GM21825 (cell line): ENCODE results near the gene TMEM106A.
"Not testable (repeated sequence)": the region's sequence is repeated elsewhere in the genome, so short reads cannot be mapped to it uniquely, and the experiment has no call there.

Source experiments
- ATAC-seq: cut with Tn5 transposase; IDR thresholded peaks from one replicate; pipeline ENCODE4 v1.9.1; 2021; ENCODE audit warnings: mild to moderate bottlenecking, moderate library complexity; ENCODE audit not compliant: unreplicated experiment

TMEM106A gene, protein sequence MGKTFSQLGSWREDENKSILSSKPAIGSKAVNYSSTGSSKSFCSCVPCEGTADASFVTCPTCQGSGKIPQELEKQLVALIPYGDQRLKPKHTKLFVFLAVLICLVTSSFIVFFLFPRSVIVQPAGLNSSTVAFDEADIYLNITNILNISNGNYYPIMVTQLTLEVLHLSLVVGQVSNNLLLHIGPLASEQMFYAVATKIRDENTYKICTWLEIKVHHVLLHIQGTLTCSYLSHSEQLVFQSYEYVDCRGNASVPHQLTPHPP

DNA sequence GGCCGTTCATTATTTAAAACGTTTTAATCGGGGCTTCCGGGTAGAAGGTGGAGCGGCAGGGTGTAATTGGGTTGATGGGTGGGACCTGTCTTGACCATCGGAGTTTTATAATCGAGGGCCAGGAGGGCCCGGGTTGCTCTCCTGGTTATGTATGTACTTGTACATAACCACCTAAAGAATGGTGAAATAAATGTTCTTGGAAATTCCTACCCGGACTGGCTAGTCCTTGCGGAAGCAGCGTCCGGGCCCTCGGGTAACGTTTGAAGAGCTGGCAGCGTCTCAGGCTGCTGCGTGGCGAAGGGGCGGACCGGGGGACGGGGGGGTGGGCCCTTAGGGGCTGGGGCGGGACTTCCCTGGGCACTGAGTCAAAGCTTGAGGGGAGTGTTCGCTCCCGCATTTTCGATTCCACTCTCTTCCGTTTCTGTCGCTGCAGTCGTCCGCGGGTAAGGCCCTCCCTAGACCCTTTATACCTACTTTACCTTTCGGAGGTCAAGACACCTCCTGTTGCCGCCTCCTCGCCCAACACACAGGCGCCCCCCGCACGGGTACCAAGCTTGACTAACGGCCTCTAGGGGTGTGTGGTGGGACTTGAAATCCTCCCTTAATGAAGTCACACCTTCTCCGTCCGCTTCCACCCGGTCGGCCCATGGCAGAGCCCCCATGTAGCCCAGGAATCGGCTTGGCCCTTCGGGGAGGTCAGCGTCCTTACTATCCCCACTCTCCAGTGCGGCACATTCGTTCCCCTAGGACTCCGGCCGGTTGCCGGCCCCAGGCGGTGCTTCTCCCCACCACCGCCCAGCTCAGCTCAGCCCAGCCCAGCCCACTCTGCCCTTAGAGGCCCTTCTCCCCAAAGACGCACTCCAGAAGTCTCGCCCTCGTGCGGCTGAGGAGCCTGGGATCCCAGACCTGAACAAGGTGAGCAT, at the start of gene TMEM106A:
TSS of gene TMEM106A (plus strand) at position 396 of the 923 bp plus-strand sequence. CDS start 1,167 bp downstream, outside the sequence.
- peak; percentile 68 for ATAC-seq

DNA sequence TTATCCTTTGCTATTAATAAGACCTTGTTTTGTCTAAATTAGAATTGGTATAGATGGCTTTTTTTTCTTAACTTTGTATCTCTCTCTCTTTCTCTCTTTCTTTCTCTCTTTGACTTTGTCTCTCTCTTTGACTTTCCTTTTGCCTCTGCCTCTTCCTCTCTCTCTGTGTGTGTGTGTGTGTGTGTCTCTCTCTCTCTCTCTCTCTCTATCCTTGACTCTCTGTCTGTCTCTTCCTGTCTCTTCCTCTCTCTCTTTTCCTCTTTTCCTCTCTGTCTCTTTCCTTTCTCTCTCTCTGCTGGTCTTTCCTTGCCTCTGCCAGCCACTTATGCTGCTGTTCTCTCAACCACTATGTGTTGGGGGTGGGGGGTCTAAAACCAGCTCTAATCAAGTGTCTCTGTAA, 45.7 kb upstream of the TMEM106A start:
- not testable (repeated sequence) for ATAC-seq

DNA sequence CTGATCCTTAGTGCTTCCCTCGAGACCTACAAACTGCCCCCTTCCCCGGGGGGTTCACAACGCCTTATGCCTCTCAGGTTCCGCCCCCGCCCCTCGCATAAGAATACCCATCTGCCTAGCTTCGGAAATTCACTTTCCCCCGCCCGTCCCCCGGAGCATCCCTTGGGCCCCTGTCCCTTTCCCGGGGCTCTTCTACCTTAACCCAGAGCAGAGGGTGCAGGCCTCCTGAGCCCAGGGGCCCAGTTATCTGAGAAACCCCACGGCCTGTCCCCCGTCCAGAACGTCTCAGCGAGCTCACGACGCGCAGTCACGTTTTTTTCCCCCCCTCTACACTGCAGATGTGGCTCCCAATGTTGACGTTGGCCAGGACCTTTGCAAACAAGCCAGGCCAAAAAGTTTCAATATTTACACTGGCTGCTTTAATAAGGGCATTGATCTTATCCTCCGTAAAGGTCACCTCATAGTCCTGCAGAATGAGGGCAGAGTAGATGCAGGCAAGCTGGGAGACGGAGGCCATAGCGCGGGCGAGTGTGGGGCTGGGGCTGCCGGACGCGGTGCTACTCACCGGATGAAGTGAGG, 42.0 kb upstream of the TMEM106A start:
- ATAC-seq = peak; percentile 17

DNA sequence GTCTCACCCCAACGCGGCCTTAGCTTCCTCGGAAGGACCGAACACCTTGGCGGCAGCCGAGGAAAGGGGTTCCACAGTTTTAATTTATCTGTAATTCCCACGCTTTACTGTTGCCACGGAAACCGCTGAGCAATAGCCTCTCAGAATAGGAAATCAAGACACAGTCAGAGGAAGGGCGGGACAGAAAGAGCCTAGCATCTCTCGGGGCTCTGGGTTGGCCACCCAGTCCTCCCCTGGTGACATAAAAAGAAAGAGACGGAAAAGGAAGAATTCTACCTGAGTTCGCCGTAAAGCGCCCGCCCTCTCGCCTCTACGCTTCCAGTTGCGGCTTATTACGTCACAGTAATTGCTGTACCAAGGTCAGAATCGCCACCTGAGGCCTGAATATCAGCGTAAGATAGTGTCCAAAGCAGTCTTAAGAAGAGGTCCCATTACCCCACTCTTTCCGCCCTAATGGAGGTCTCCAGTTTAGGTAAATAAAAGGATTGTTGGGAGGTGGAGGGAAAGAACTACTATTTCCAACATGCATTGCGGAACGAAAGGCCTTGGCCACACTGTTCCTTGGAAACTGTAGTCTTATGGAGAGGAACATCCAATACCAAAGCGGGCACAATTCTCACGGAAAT, 41.4 kb upstream of the TMEM106A start:
- peak; percentile 53 for ATAC-seq

DNA sequence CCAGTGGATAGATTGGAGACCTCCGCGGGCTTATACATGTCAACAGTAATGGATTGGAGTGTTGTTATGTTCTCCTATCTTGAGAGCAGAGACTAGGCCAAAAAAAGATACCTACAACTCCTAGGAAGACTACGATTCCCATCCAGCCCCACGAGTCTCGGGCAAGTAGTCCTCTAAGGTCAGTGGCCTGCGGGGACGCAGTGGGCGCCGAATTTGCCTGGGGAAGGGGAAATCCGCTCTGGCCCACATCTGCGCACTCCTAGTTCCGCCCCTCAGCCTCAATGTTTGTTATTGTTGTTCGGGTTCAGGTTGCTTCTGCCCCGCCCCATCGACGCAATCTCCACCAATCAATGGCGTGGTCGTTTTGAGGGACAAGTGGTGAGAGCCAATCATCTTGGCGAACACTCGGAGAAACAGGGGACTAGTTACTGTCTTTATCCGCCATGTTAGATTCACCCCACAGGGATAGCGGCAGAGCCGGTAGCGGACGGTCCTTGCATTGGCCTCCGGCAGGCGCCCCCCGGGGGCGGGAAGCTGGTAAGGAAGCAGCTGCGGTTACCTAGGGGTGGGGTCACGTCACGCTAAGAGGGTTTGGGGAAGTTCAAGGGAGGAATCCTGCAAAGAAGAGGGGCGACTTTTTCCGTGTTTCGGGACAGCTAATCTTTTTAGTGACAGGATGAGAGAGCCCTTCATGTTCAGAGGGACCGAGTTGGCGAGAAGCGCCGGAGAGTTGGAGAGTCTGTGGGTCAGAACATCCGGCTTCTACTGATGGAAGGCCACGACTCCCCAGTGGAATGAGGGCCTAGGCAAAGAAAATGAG, 40.7 kb upstream of the TMEM106A start, which contains the start of gene NBR1:
TSS of gene NBR1 (plus strand) at position 449 of the 820 bp plus-strand sequence. CDS start 4,586 bp downstream, outside the sequence.
- peak; percentile 70 for ATAC-seq

DNA sequence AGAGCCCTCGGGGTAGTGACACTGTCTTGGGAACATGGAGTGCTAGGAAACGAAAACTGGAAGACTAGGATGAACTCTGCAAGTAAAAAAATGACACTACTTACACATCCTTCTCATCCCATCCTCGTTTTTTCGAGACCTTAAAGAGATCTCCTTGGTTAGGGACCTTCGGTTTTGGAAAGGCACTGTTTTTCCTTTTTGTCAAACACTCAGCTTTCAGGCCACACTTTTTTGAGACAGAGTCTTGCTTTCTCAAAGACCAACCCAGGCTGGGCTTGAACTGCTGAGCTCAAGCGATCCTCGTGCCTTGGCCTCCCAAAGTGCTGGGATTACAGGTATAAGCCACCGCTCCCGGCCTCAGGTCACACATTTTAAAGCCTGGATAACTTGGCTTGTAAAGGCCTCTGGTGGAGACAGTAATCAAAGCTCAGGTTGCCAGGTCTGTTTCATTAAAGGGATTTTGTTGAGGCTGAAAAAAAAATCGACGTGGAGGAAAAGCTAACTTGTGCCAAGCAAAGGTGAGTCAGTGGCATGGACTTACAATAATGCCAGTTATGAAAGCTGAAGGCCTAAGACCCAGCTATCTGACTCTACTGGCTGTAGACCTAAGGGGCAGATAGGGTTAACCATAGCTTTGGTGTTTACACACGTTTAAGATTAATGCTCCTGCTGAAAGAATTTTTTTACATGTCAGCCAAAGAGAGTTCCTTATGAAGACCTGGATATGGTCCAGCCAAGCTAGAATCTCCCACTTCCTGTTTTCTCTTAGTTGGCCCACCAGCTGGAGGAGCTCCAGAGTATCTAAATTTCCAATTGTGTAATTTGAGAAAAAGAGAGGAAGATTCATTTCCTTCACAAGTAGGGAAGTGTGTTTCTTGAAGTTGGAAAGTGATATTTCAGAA, 39.8 kb upstream of the TMEM106A start:
- no peak for ATAC-seq

DNA sequence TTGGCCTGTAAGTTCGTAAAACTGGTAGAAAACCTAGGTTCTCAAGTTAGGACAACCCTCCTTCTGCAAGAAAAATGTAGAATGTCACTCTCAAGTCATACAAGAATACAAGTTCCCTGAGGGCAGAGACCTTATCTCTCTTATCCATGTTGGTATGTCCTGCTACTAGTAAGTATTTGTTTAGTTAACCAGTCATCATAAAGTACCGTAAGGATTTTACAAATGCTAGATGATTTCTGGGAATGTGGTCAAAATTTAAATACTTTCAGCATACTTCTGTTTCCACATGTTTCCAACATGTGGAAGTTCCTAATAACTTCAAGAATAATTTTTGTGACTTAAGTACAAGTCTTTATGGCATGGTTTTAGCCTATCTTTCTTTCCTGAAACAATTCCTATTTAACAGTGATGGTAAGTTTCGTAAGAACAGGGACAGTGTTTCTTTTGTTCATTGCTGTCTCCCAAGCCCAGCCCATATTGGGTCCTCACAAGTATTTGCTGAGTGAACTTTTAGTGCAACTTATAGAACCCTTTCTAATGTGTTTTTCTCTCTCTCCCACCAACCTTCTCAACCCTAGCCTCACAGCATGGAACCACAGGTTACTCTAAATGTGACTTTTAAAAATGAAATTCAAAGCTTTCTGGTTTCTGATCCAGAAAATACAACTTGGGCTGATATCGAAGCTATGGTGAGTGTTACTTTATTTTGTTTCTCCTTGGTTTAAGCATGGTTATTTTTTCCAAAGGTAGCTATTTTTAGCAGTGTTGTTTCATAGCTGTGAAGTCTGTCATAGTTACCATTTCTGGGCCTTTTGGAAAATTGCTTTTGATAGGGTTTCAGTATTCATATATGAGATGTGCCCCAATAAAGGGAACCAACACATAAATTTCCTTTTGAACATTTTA, 36.2 kb upstream of the TMEM106A start:
- no peak for ATAC-seq

DNA sequence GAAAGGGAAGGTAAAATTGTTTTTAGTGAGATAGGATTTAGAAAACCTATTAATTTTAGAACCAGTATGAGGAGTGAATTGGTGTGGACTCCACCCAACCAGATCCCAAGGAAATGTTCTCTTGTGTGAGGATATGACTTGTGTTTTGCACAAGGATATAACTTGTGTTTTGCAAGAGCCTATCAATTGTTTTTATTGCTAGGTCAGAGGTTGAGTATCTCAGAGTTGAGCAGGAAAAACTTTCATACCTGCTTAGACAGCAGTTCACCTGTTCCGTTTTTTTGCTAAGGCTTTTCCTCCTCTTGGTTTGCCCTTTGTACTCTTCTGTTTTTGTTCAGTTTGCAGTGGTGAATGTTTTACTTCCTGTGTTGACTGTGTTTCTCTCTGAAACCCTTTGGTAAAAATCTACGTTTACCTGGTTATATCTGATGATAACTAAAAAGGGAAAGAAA, 35.5 kb upstream of the TMEM106A start:
- ATAC-seq = no peak

DNA sequence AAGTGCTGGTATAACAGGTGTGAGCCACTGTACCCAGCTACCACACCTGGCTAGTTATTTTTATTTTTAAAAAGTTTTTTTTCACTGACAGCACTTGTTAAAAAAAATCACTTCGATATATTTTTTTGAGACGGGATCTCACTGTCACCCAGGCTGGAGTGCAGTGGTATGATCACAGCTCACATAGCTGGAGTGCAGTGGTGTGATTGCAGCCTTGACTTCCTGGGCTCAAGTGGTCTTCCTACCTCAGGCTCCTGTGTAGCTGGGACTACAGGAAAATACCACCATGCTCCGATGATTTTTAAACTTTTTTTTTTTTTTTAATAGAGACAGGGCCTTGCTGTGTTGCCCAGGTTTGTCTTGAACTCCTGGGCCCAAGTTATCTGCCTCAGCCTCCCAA, 27.8 kb upstream of the TMEM106A start:
- no peak for ATAC-seq

DNA sequence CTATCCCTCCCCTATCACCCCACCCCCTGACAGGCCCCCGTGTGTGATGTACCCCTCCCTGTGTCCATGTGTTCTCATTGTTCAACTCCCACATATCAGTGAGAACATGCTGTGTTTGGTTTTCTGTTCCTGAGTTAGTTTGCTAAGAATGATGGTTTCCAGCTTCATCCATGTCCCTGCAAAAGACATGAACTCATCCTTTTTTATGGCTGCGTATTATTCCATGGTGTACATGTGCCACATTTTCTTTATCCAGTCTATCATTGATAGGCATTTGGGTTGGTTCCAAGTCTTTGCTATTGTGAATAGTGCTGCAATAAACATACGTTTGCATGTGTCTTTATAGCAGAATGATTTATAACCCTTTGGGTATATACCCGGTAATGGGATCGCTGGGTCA, 25.0 kb upstream of the TMEM106A start:
- ATAC-seq = not testable (repeated sequence)

DNA sequence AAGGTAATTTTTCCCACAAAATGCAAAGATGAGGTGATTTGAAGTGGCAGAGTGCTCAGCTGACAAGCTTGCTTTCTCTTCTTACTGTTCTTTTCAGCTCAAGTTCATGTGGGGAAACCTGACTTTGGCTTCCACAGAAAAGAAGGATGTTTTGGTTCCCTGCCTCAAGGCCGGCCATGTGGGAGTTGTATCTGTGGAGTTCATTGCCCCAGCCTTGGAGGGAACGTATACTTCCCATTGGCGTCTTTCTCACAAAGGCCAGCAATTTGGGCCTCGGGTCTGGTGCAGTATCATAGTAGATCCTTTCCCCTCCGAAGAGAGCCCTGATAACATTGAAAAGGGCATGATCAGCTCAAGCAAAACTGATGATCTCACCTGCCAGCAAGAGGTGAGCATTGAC, 18.4 kb upstream of the TMEM106A start:
- ATAC-seq = no peak

DNA sequence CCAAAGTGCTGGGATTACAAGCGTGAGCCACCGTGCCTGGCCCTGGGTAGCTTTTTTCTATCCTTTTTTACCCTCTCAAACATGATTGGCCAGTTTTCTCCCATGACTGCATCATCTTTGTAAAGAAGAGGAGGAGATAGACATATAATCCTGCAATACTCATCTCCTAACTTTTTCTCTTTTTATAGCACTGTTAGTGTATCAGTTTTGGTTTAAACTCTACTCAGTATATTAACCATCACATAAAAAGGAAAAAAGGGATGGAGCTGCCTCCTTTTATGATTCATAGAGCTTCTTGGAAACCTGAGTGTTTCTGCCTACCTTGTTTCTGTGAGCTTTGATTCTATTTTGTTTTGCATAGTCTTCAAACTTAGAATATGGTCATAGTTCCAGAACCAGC, 12.0 kb upstream of the TMEM106A start:
- no peak for ATAC-seq

DNA sequence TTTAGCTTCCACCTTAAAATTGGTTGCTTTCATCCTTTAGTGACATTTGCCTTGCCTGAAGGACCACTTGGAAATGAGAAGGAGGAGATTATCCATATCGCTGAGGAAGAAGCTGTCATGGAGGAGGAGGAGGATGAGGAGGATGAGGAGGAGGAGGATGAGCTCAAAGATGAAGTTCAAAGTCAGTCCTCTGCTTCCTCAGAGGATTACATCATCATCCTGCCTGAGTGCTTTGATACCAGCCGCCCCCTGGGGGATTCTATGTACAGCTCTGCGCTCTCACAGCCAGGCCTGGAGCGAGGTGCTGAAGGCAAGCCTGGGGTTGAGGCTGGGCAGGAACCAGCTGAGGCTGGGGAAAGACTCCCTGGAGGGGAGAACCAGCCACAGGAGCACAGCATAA, 11.5 kb upstream of the TMEM106A start:
- no peak for ATAC-seq

DNA sequence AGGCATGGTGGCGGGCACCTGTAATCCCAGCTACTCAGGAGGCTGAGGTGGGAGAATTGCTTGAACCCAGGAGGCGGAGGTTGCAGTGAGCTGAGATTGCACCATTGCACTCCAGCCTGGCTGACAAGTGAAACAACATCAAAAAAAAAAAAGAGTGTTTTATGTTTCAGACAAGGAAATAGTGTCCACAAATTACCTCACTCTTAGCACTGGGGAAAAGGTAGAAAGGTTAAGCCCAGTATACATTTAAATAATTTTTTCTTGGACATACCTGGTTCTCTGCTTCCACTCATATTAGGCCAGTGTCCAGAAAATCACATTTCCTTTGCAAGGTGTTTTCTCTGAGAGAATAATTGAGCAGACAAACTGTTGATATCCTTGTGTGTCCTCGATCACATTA, 8.7 kb upstream of the TMEM106A start:
- not testable (repeated sequence) for ATAC-seq

DNA sequence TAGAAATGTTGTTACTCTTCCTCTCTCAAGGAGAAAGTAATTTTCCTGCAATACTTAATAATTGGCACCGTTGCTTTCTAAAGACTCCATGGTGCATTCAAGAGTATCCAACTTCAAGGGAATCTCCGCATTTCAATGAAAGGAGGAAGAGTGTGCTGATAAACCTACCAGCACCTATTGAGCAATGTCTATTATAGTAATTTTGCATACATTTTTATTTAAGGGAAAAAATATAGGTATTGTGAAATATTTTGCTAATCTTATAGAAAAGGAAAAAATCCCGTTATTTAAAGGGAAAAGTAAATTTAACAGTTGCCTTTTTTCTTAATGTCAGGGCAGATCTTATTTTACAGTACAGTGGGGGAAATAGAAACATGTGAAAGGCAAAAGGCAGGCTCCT, 1.1 kb upstream of the TMEM106A start:
- no peak for ATAC-seq

DNA sequence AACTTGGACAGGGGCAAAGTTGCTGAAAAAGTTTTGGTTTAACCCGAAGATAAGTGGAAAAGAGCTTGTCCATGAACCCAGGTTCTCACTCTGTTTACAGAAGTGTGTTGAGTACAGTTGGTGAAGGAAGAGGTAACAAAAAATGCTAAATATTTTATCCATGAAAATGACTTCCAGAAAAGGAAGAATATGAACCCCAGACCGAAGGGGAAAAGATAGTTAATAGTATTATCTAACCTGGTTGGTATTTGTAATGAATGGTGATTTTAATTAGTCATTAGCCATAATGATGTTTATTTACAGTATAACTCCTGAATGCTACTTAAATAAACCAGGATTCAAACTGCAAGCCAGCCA, 574 bp upstream of the TMEM106A start:
- no peak for ATAC-seq

DNA sequence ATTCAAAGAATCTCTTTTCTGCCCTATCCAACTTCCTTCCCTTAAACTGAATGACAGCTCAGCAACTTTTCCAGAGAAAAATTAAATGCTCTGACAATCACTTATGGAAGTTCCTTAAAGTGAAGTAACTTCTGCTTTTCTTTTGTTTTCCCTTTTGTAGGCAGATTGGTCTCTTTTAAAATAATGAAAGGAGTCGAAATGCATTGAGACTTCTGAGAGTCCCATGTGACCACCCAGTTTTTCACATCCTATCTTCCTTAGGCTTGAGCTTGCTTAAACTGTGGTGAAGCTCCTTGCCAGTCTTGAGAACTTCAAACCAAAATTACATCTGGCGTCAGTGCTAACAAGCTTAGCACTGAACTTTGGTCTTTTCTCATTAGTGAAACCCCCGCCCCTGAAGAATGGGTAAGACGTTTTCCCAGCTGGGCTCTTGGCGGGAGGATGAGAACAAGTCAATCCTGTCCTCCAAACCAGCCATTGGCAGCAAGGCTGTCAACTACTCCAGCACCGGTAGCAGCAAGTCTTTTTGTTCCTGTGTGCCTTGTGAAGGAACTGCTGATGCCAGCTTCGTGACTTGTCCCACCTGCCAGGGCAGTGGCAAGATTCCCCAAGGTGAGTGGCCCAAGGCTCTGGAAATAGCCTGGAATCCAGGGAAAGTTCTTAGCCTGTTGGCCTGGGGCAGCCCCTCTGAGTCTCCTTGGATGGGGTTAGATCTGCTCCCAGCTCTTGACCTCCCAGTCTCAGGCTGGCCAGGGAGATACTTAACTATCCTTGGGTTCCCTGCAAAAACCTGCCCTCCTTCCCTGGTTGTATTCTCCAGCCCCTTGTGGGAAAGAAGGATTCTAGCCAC, 1.2 kb downstream of the TMEM106A start:
- ATAC-seq = no peak
